Panc1 (cell line): ENCODE results near the gene AUH. TPM values are rescaled to one million over a fixed set of nuclear protein-coding genes. Genes with fewer than 3 reads are reported as not detected.

Source experiments
- ATAC-seq: fragments of 200-7000 bp; cut with Tn5 transposase; 2 replicates; pipeline ENCODE4 v1.9.1; 2020; ENCODE audit warnings: mild to moderate bottlenecking, moderate library complexity
- BruUV-seq: library from RNA; stranded (reverse); fragments of 400-500 nt; replicated peaks from 2 replicates; lab custom pipeline; 2021; lab: Mats Ljungman, UMichigan
- CTCF ChIA-PET: fragments of 300-600 bp; sonication (Branson Sonifier 250); formaldehyde crosslinking; loops from one replicate; lab custom pipeline; 2022; ENCODE audit warnings: antibody characterized with exemption; lab: Charles Lee
- POLR2A ChIA-PET: fragments of 300-600 bp; sonication (Branson Sonifier 250); formaldehyde crosslinking; loops from one replicate; lab custom pipeline; 2022; ENCODE audit warnings: antibody characterized with exemption; lab: Charles Lee
- DNase-seq: peaks from one replicate; pipeline ENCODE4 v3.0.0-alpha.2; 2010; ENCODE audit warnings: low read depth, low spot score
- H3K27ac ChIP-seq: 2 replicates; pipeline ENCODE4 v1.5.1; 2011; ENCODE audit warnings: mild to moderate bottlenecking, low read length, inconsistent platforms
- H3K27me3 ChIP-seq: fragments of 200-500 bp; sonication (Bioruptor generic); 2 replicates; pipeline ENCODE4 v1.6.0; 2014; ENCODE audit warnings: low read length, inconsistent platforms; ENCODE audit not compliant: control insufficient read depth, insufficient read depth
- H3K36me3 ChIP-seq: fragments of 200-500 bp; sonication (Bioruptor generic); 2 replicates; pipeline ENCODE4 v1.5.1; 2014; ENCODE audit warnings: inconsistent platforms, mild to moderate bottlenecking, low read length, moderate library complexity; ENCODE audit not compliant: control insufficient read depth, insufficient read depth
- H3K4me1 ChIP-seq: 2 replicates; pipeline ENCODE4 v1.5.1; 2011; ENCODE audit warnings: inconsistent platforms, mild to moderate bottlenecking, low read length, moderate library complexity; ENCODE audit not compliant: control insufficient read depth, insufficient read depth
- H3K4me3 ChIP-seq, 2 experiments: 2 replicates each; pipeline ENCODE4 v1.5.1; 2011 to 2012; ENCODE audit warnings: low read depth in 2 of 2, low read length in 2 of 2, mild to moderate bottlenecking in 2 of 2, inconsistent platforms in 1 of 2, moderate library complexity in 1 of 2
- H3K9me3 ChIP-seq: fragments of 200-500 bp; sonication (Bioruptor generic); 2 replicates; pipeline ENCODE4 v1.5.1; 2014; ENCODE audit warnings: low read depth, mild to moderate bottlenecking, inconsistent platforms, low read length, moderate library complexity; ENCODE audit not compliant: control insufficient read depth, insufficient read depth
- POLR2AphosphoS5 ChIP-seq: IDR thresholded peaks from 2 replicates; pipeline ENCODE4 v1.6.1; 2012; ENCODE audit warnings: mild to moderate bottlenecking, low read depth, low read length, moderate library complexity
- SIN3A ChIP-seq: IDR thresholded peaks from 2 replicates; pipeline ENCODE4 v1.6.1; 2012; ENCODE audit warnings: low read depth, mild to moderate bottlenecking, low read length, moderate library complexity, borderline replicate concordance; ENCODE audit not compliant: insufficient read depth
- TCF7L2 ChIP-seq: IDR thresholded peaks from 2 replicates; pipeline ENCODE4 v1.6.1; 2011; ENCODE audit warnings: mild to moderate bottlenecking, low read depth, low read length, inconsistent platforms
- in situ Hi-C: cut with HindIII; loops from 2 replicates; pipeline ENCODE4 v1.10.0; 2016; ENCODE audit warnings: low sequenced_read_pairs, low pct_unique_long_range_greater_than_20kb
- intact Hi-C: fragments of 100-400 bp; cut with micrococcal nuclease; formaldehyde crosslinking; loops from one replicate; pipeline ENCODE4 v1.10.0; 2022; ENCODE audit not compliant: unreplicated experiment
- total RNA-seq: library from RNA; stranded (reverse); gene quantifications from one replicate; pipeline ENCODE4 v1.2.1, GENCODE V29; 2021; ENCODE audit not compliant: unreplicated experiment
- TF ChIP-seq, protein P1 (sequence below), 2 experiments: IDR thresholded peaks; 2 replicates each; pipeline ENCODE4 v1.6.1; 2011 to 2012; ENCODE audit warnings: low read depth in 2 of 2, control low read depth in 1 of 2, low read length in 1 of 2, mild to moderate bottlenecking in 1 of 2, moderate library complexity in 1 of 2; ENCODE audit not compliant: insufficient read depth in 1 of 2
- TF ChIP-seq, protein P2 (sequence below): fragments of 450-650 bp; IDR thresholded peaks from 2 replicates; pipeline ENCODE4 v1.5.1; 2017; ENCODE audit warnings: mild to moderate bottlenecking

AUH gene
- total RNA-seq, 1 experiment from 2014 or later = 7.7 TPM

DNA sequence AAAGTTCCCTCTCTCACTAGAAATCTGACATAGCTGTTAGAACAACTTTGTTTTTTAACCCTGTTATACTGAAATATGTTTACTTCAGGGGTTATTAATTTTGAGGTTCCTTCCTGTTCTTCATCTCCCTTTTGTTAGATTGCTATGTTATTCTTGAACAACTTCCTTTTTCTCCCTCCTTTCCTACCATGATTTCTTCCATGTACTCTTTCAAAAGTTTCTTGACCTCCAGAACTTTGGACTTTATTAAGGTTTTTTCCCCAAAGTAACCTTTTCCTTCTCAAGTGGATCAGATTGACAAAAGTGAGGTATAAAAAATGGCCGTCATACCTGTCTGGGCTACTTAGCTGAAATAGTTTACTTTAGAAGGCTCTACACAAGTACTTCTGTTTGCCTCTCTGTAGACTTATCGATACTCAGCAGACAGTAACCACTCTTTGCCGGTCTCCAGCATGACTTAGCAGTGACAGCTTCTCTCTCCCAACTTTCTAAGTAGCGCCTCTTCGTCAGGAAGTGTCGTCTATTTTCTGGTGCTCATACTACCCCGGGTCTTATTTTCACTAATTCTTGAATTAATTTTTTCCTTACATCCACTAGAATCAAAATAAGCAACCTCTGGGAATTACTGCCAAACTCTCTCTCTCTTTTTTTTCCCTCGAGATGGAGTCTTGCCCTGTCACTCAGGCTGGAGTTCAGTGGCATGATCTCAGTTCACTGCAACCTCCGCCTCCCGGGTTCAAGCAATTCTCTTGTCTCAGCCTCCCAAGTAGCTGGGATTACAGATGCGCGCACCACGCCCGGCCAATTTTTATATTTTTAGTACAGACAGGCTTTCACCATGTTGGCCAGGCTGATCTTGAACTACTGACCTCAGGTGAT lies 42.2 kb upstream of the AUH start:
- DNase-seq (no peak), ATAC-seq (no peak)
- TF ChIP-seq SIN3A (no peak), TCF7L2 (no peak), POLR2AphosphoS5 (no peak)
- TF ChIP-seq, protein P1, sequence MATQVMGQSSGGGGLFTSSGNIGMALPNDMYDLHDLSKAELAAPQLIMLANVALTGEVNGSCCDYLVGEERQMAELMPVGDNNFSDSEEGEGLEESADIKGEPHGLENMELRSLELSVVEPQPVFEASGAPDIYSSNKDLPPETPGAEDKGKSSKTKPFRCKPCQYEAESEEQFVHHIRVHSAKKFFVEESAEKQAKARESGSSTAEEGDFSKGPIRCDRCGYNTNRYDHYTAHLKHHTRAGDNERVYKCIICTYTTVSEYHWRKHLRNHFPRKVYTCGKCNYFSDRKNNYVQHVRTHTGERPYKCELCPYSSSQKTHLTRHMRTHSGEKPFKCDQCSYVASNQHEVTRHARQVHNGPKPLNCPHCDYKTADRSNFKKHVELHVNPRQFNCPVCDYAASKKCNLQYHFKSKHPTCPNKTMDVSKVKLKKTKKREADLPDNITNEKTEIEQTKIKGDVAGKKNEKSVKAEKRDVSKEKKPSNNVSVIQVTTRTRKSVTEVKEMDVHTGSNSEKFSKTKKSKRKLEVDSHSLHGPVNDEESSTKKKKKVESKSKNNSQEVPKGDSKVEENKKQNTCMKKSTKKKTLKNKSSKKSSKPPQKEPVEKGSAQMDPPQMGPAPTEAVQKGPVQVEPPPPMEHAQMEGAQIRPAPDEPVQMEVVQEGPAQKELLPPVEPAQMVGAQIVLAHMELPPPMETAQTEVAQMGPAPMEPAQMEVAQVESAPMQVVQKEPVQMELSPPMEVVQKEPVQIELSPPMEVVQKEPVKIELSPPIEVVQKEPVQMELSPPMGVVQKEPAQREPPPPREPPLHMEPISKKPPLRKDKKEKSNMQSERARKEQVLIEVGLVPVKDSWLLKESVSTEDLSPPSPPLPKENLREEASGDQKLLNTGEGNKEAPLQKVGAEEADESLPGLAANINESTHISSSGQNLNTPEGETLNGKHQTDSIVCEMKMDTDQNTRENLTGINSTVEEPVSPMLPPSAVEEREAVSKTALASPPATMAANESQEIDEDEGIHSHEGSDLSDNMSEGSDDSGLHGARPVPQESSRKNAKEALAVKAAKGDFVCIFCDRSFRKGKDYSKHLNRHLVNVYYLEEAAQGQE (IDR thresholded peaks at IDR 0.05; ENCODE audit: insufficient read depth in 1 of 2, low read depth in 2 of 2, low read length in 1 of 2) = no peak
- TF ChIP-seq, protein P2, sequence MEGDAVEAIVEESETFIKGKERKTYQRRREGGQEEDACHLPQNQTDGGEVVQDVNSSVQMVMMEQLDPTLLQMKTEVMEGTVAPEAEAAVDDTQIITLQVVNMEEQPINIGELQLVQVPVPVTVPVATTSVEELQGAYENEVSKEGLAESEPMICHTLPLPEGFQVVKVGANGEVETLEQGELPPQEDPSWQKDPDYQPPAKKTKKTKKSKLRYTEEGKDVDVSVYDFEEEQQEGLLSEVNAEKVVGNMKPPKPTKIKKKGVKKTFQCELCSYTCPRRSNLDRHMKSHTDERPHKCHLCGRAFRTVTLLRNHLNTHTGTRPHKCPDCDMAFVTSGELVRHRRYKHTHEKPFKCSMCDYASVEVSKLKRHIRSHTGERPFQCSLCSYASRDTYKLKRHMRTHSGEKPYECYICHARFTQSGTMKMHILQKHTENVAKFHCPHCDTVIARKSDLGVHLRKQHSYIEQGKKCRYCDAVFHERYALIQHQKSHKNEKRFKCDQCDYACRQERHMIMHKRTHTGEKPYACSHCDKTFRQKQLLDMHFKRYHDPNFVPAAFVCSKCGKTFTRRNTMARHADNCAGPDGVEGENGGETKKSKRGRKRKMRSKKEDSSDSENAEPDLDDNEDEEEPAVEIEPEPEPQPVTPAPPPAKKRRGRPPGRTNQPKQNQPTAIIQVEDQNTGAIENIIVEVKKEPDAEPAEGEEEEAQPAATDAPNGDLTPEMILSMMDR = no peak
- no TSS peak for BruUV-seq
- no peak overlapping the region for H3K4me3 ChIP-seq
- no peaks in the 10 kb centered on the region for H3K4me1 ChIP-seq
- H3K36me3 ChIP-seq = no peaks in the 10 kb centered on the region
- intact Hi-C loops = no loop called here
- CTCF ChIA-PET = no interaction called here
- in situ Hi-C loops = no loop called here
- no peaks in the 10 kb centered on the region for H3K27me3 ChIP-seq
- POLR2A ChIA-PET = no interaction called here
- H3K9me3 ChIP-seq = no peaks in the 10 kb centered on the region
- no peak overlapping the region for H3K27ac ChIP-seq

DNA sequence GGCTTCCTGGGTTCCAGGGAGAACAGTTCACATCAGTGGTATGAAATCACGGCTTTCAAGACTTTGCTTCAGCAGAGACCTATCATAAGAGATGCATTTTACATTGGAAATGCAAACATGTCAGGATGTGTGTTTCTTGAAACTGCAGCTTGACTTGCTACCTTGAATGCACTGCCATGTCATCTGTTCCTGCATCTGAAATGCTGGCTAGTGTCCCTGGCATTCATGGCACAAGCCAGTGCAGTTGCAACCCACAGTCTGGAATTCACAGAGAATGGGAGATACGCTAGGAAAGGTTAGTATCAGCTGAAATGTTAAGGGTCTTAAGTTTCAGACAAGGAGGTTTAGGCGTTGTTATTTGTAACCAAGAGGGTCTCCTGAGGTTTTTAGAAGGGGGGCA lies 37.2 kb upstream of the AUH start:
- H3K36me3 ChIP-seq = no peaks in the 10 kb centered on the region
- in situ Hi-C loops (no loop called here), intact Hi-C loops (no loop called here)
- no peak overlapping the region for H3K27ac ChIP-seq
- BruUV-seq = no TSS peak
- POLR2A ChIA-PET = no interaction called here
- H3K4me1 ChIP-seq = no peaks in the 10 kb centered on the region
- no peak for ATAC-seq
- H3K4me3 ChIP-seq = no peak overlapping the region
- no peaks in the 10 kb centered on the region for H3K27me3 ChIP-seq
- H3K9me3 ChIP-seq = no peaks in the 10 kb centered on the region
- CTCF ChIA-PET = no interaction called here
- no peak for DNase-seq
- TF ChIP-seq, protein P1 (IDR thresholded peaks at IDR 0.05; ENCODE audit: insufficient read depth in 1 of 2, low read depth in 2 of 2, low read length in 1 of 2) = no peak
- TF ChIP-seq TCF7L2 (no peak), POLR2AphosphoS5 (no peak), SIN3A (no peak)
- TF ChIP-seq, protein P2 = no peak
